C4-2B (cell line): Measurements from ENCODE around the gene WTAP.
"Not testable (repeated sequence)": the region's sequence is repeated elsewhere in the genome, so short reads cannot be mapped to it uniquely, and the experiment has no call there.

ENCODE experiments used
- H3K27ac ChIP-seq: fragments of 450-650 bp; 2 replicates; pipeline ENCODE4 v1.5.1; 2017
- CTCF ChIP-seq: fragments of 450-650 bp; conservative IDR thresholded peaks from 2 replicates; pipeline ENCODE4 v1.5.1; 2017; ENCODE audit warnings: mild to moderate bottlenecking
- ZFX ChIP-seq: fragments of 450-650 bp; IDR thresholded peaks from 2 replicates; pipeline ENCODE4 v1.6.1; 2017

Gene WTAP

GRCh38 chr6:159695984-159696383, 31.3 kb upstream of the WTAP start:
- TF ChIP-seq ZFX (no peak), CTCF (no peak)
- H3K27ac ChIP-seq, result no peak overlapping the region

- no peak overlapping the region for H3K27ac ChIP-seq
- TF ChIP-seq CTCF (no peak), ZFX (no peak)
Observed at GRCh38 chr6:159700970-159701369, 26.3 kb upstream of the WTAP start.

- TF ChIP-seq CTCF (no peak), ZFX (no peak)
- H3K27ac ChIP-seq, result no peak overlapping the region
Observed at GRCh38 chr6:159701413-159701999, 25.8 kb upstream of the WTAP start.

- not testable (repeated sequence) for H3K27ac ChIP-seq
Observed at GRCh38 chr6:159710603-159711002, 16.7 kb upstream of the WTAP start.

- H3K27ac ChIP-seq, result not testable (repeated sequence)
Observed at GRCh38 chr6:159712389-159712788, 14.9 kb upstream of the WTAP start.

- no peak overlapping the region for H3K27ac ChIP-seq
- no peak for TF ChIP-seq ZFX
- no peak for TF ChIP-seq CTCF
Observed at GRCh38 chr6:159713984-159714383, 13.3 kb upstream of the WTAP start.

GRCh38 chr6:159714404-159714803, 12.9 kb upstream of the WTAP start:
- TF ChIP-seq ZFX (no peak), CTCF (no peak)
- H3K27ac ChIP-seq, result no peak overlapping the region

- H3K27ac ChIP-seq, result no peak overlapping the region
- TF ChIP-seq ZFX (no peak), CTCF (no peak)
Observed at GRCh38 chr6:159715166-159715565, 12.1 kb upstream of the WTAP start.
